ENCODE data around the gene GDF11. TPM values are rescaled to one million over a fixed set of nuclear protein-coding genes. Genes with fewer than 3 reads are reported as not detected.
A peak's percentile ranks its signal among the peaks of the same experiment; 100 is the strongest.

The GDF11 gene
- total RNA-seq, 1 experiment from 2014 or later, result 5.3 TPM

GRCh38 chr12:55727643-55728185 lies 15.2 kb upstream of the GDF11 start:
- peak overlapping the region; percentile 94 for H3K27ac ChIP-seq (ENCODE audit: low read depth, low read length)
- CTCF ChIA-PET, result no interaction called here
- POLR2A ChIA-PET, result no interaction called here
- TSS peak; percentile 43 for BruUV-seq (replicated peaks)
- peak overlapping the region; percentile 93 for H3K9ac ChIP-seq (ENCODE audit: low read length)
- no peak overlapping the region for H2AFZ ChIP-seq (ENCODE audit: low read depth, low read length, poor library complexity, severe bottlenecking)
- intact Hi-C loops (cut with micrococcal nuclease), result no loop called here
- no peaks in the 10 kb centered on the region for H3K27me3 ChIP-seq (ENCODE audit: insufficient read depth, low read length)
- peaks cover 22% of the 10 kb centered on the region for H3K79me2 ChIP-seq (ENCODE audit: insufficient read depth, low read length)
- H3K9me2 ChIP-seq (ENCODE audit: insufficient read depth), result no peaks in the 10 kb centered on the region
- DNase-seq (ENCODE audit: low read depth, low spot score), result no peak
- H3K36me3 ChIP-seq (ENCODE audit: control insufficient read depth in 1 of 2, insufficient read depth in 2 of 2, low read length in 2 of 2), result peaks cover 9 to 41% of the 10 kb centered on the region in 2 experiments; a peak in 3 of 4 replicates
- TF ChIP-seq REST (IDR thresholded peaks at IDR 0.05; ENCODE audit: low read depth), result no peak
- TF ChIP-seq EGR1 (IDR thresholded peaks at IDR 0.05; ENCODE audit: low read depth), result no peak
- no peak for TF ChIP-seq SIN3A (IDR thresholded peaks at IDR 0.05; ENCODE audit: low read depth)
- no peak for TF ChIP-seq SP1 (IDR thresholded peaks at IDR 0.05; ENCODE audit: low read depth)
- no peak for ATAC-seq
- no peaks in the 10 kb centered on the region for H4K20me1 ChIP-seq (ENCODE audit: insufficient read depth)
- H3K9me3 ChIP-seq (ENCODE audit: control insufficient read depth in 1 of 2, insufficient read depth in 1 of 2, low read depth in 1 of 2, low read length in 2 of 2), result no peaks in the 10 kb centered on the region
- peak overlapping the region; percentile 95 for H3K4me2 ChIP-seq (ENCODE audit: low read length)
- H3K4me3 ChIP-seq (replicated peaks in 1 of 2; ENCODE audit: low read depth in 1 of 2, low read length in 2 of 2), result peak overlapping the region; percentile 88 to 96
- peaks cover 17 to 45% of the 10 kb centered on the region in 2 experiments for H3K4me1 ChIP-seq (ENCODE audit: control insufficient read depth in 1 of 2, insufficient read depth in 2 of 2, low read length in 2 of 2)
- RAD21 ChIA-PET (ENCODE audit: low non-redundant PET in 1 of 2, low total read pairs in 2 of 2, uncharacterized antibody in 2 of 2, unreplicated experiment in 2 of 2), result no interaction called here
